ENCODE results near the gene CLGN. TPM values are rescaled to one million over a fixed set of nuclear protein-coding genes. Genes with fewer than 3 reads are reported as not detected.
A peak's percentile ranks its signal among the peaks of the same experiment; 100 is the strongest.
"Not testable (repeated sequence)": the region's sequence is repeated elsewhere in the genome, so short reads cannot be mapped to it uniquely, and the experiment has no call there.

CLGN gene
- total RNA-seq, 2 experiments from 2014 or later = 0.10 TPM; not detected in 1

GRCh38 chr4:140426610-140427105 is 790 bp downstream of the CLGN start:
- Mint-ChIP-seq H3K36me3 (no peaks in the 10 kb centered on the region), H3K27ac (no peak overlapping the region), H3K4me3 (peak overlapping the region; percentile 48), H3K27me3 (peaks cover 43% of the 10 kb centered on the region), H3K9me3 (no peaks in the 10 kb centered on the region), H3K4me1 (ENCODE audit: low read depth) (peaks cover 6% of the 10 kb centered on the region)
- no peak for DNase-seq
- POLR2A ChIA-PET = no interaction called here
- intact Hi-C loops (cut with micrococcal nuclease) = no loop called here
- CTCF ChIA-PET = interaction anchor here (3.6 kb wide), 1 partner anchor 53 kb away, joined by 14 read pairs; the partner anchor contains the start of gene SCOC

DNA sequence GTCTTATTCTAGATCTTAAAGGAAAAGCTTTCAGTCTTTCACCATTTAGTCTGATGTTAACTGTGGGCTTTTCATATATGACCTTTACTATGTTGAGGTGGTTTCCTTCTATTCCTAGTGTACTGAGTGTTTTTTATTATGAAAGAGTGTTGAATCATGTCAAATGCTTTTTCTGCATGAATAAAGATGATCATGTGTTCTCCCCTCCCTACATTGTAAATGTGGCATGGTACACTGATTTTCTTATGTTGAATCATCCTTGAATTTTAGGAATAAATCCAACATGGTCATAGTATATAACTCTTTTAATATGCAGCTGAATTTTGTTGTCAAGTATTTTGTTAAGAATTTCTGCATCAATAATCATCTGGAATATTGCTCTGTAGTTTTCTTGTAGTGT is 4.3 kb downstream of the CLGN start:
- Mint-ChIP-seq H3K36me3 (no peaks in the 10 kb centered on the region), H3K27me3 (peaks cover 35% of the 10 kb centered on the region), H3K27ac (no peak overlapping the region), H3K9me3 (no peaks in the 10 kb centered on the region), H3K4me3 (no peak overlapping the region), H3K4me1 (ENCODE audit: low read depth) (peaks cover 6% of the 10 kb centered on the region)
- DNase-seq = no peak
- intact Hi-C loops (cut with micrococcal nuclease) = no loop called here
- ChIA-PET CTCF (no interaction called here), POLR2A (no interaction called here)

DNA sequence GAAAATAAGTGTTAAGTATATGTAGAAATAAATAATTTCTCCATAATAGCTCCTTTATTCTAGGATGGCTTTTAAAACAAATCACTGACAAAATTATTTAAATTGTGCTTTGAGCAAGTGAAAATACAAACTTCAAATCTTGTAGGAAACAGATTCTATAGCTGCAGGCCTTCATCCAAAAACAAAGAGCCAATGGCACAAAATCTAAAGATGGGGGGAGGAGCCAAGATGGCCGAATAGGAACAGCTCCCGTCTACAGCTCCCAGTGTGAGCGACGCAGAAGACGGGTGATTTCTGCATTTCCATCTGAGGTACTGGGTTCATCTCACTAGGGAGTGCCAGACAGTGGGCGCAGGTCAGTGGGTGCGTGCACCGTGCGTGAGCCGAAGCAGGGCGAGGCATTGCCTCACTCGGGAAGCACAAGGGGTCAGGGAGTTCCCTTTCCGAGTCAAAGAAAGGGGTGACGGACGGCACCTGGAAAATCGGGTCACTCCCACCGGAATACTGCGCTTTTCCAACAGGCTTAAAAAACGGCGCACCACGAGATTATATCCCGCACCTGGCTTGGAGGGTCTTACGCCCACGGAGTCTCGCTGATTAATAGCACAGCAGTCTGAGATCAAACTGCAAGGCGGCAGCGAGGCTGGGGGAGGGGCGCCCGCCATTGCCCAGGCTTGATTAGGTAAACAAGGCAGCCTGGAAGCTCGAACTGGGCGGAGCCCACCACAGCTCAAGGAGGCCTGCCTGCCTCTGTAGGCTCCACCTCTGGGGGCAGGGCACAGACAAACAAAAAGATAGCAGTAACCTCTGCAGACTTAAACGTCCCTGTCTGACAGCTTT is 14.1 kb downstream of the CLGN start:
- H3K9me3 Mint-ChIP-seq; DNase-seq; H3K27ac Mint-ChIP-seq; H3K4me1 Mint-ChIP-seq (ENCODE audit: low read depth); intact Hi-C loops (cut with micrococcal nuclease); H3K36me3 Mint-ChIP-seq; H3K4me3 Mint-ChIP-seq; CTCF ChIA-PET; POLR2A ChIA-PET; H3K27me3 Mint-ChIP-seq: not testable (repeated sequence)

DNA sequence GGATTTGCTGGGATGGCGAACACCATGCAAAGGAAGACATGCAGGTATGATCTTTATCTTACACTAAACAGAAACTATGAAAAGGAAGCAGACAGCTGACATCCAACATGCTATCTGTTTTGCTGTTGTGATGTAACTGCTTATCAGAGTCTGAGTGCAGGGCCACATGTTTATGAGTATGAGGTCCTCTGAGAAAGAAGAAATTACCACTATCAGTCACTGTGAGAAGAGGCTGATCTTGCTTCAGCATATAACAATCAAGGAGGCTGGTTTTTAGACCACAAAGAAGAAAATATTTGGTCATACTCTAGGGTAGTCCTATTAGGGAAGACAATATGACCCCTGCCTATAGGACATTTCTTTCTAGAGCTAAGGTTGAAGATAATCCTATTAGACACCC is 18.5 kb downstream of the CLGN start:
- CTCF ChIA-PET = no interaction called here
- DNase-seq = no peak

DNA sequence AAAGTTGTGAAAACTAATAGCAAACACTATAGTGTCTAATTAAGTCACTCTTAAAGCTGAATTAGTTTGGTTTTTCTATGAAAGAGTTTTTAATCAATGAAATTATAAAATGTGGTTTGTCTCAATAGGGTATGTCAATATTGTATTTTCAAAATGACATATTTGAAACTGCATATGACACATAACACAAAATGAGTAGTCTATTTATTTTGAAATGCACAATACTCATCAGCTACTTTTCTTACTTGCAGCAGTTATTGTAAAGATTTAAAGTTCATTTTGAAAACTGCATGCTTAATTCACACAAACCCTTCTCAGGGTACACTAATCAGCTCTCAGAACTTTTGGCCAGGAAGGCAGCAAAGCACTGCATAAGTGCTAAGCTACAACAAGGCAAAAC is 21.2 kb downstream of the CLGN start:
- Mint-ChIP-seq H3K4me3 (no peak overlapping the region), H3K36me3 (no peaks in the 10 kb centered on the region), H3K27ac (no peak overlapping the region), H3K9me3 (no peaks in the 10 kb centered on the region), H3K4me1 (ENCODE audit: low read depth) (no peaks in the 10 kb centered on the region), H3K27me3 (peaks cover 8% of the 10 kb centered on the region)
- ChIA-PET POLR2A (no interaction called here), CTCF (interaction anchor here (1.6 kb wide), 1 partner anchor 34 kb away, joined by 6 read pairs; no protein-coding TSS in a partner anchor)
- no peak for DNase-seq
- intact Hi-C loops (cut with micrococcal nuclease) = no loop called here

More for the DNA sequence above, 18.5 kb downstream of the CLGN start:
- intact Hi-C loops (cut with micrococcal nuclease) = no loop called here
- H3K4me1 Mint-ChIP-seq (ENCODE audit: low read depth) = no peaks in the 10 kb centered on the region
- no peaks in the 10 kb centered on the region for H3K36me3 Mint-ChIP-seq
- H3K9me3 Mint-ChIP-seq = no peaks in the 10 kb centered on the region
- peaks cover 12% of the 10 kb centered on the region for H3K27me3 Mint-ChIP-seq
- H3K4me3 Mint-ChIP-seq = no peak overlapping the region
- POLR2A ChIA-PET = no interaction called here
- H3K27ac Mint-ChIP-seq = no peak overlapping the region

GRCh38 chr4:140400111-140400510 is 27.3 kb downstream of the CLGN start:
- peaks cover 8% of the 10 kb centered on the region for H3K27me3 Mint-ChIP-seq
- ChIA-PET POLR2A (no interaction called here), CTCF (no interaction called here)
- no peak for DNase-seq
- no peaks in the 10 kb centered on the region for H3K9me3 Mint-ChIP-seq
- H3K27ac Mint-ChIP-seq = no peak overlapping the region
- no peaks in the 10 kb centered on the region for H3K4me1 Mint-ChIP-seq (ENCODE audit: low read depth)
- H3K4me3 Mint-ChIP-seq = no peak overlapping the region
- no peaks in the 10 kb centered on the region for H3K36me3 Mint-ChIP-seq
- intact Hi-C loops (cut with micrococcal nuclease) = no loop called here

- intact Hi-C loops (cut with micrococcal nuclease) = no loop called here
- ChIA-PET POLR2A (no interaction called here), CTCF (no interaction called here)
- H3K27ac Mint-ChIP-seq = no peak overlapping the region
- H3K4me3 Mint-ChIP-seq = no peak overlapping the region
- H3K4me1 Mint-ChIP-seq (ENCODE audit: low read depth) = no peaks in the 10 kb centered on the region
- H3K36me3 Mint-ChIP-seq = no peaks in the 10 kb centered on the region
- no peak for DNase-seq
- H3K9me3 Mint-ChIP-seq = no peaks in the 10 kb centered on the region
- H3K27me3 Mint-ChIP-seq = peaks cover 8% of the 10 kb centered on the region
Observed at GRCh38 chr4:140395668-140396067, 31.8 kb downstream of the CLGN start.

- Mint-ChIP-seq H3K4me1 (ENCODE audit: low read depth) (no peaks in the 10 kb centered on the region), H3K36me3 (no peaks in the 10 kb centered on the region), H3K4me3 (no peak overlapping the region), H3K27ac (no peak overlapping the region), H3K27me3 (no peaks in the 10 kb centered on the region), H3K9me3 (no peaks in the 10 kb centered on the region)
- intact Hi-C loops (cut with micrococcal nuclease) = no loop called here
- POLR2A ChIA-PET = no interaction called here
- no peak for DNase-seq
- CTCF ChIA-PET = interaction anchor here (1.0 kb wide), 1 partner anchor 28 kb away, joined by 3 read pairs; no protein-coding TSS in a partner anchor
Observed at GRCh38 chr4:140388015-140388414, 39.4 kb downstream of the CLGN start.

DNA sequence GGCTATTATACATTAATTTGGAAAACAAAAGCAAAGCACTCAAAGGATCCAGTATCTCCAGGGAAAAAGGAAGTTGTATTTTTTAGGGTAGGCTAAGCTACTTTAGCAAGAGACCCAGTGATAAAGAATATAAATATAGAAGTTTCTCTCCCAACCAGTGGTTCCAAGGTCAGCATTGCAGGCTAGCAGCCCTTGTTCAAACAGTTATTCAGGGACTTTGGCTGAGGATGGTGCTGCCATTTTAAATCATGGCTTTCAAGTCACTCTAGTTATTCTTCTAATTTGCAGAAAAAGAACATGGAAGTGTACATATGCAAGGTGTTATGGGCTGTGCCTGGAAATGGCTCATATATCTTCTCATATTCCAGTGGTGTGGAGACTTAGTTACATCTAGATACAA is 44.7 kb downstream of the CLGN start:
- Mint-ChIP-seq H3K27ac (no peak overlapping the region), H3K9me3 (no peaks in the 10 kb centered on the region), H3K4me3 (no peak overlapping the region), H3K27me3 (no peaks in the 10 kb centered on the region), H3K36me3 (peaks cover 9% of the 10 kb centered on the region), H3K4me1 (ENCODE audit: low read depth) (no peaks in the 10 kb centered on the region)
- DNase-seq = no peak
- CTCF ChIA-PET = interaction anchor here (1.3 kb wide), 1 partner anchor 23 kb away, joined by 6 read pairs; no protein-coding TSS in a partner anchor
- intact Hi-C loops (cut with micrococcal nuclease) = no loop called here
- POLR2A ChIA-PET = no interaction called here

GRCh38 chr4:140374130-140374477 is 53.3 kb downstream of the CLGN start:
- Mint-ChIP-seq H3K4me3 (no peak overlapping the region), H3K9me3 (no peaks in the 10 kb centered on the region), H3K27me3 (no peaks in the 10 kb centered on the region), H3K27ac (no peak overlapping the region), H3K36me3 (no peaks in the 10 kb centered on the region), H3K4me1 (ENCODE audit: low read depth) (peaks cover 32% of the 10 kb centered on the region)
- ChIA-PET CTCF (interaction anchor here (1.1 to 6.6 kb wide), 7 partner anchors 11 to 510 kb away, joined by 3 to 72 read pairs (median 6); partner anchors contain the start of genes CLGN and ELMOD2), POLR2A (no interaction called here)
- intact Hi-C loops (cut with micrococcal nuclease) = loop anchor here (5.0 to 10.0 kb wide), 5 partner anchors 122 to 817 kb away; partner anchors contain the start of genes MAML3 and SETD7
- DNase-seq = no peak

- intact Hi-C loops (cut with micrococcal nuclease) = loop anchor here (1.0 to 10.0 kb wide), 10 partner anchors 15 to 1263 kb away; partner anchors contain the start of genes ELMOD2, IL15, MAML3 and RAB33B
- CTCF ChIA-PET = interaction anchor here (0.8 to 6.6 kb wide), 14 partner anchors 10 to 717 kb away, joined by 3 to 72 read pairs (median 4); partner anchors contain the start of genes CLGN and ELMOD2
- Mint-ChIP-seq H3K4me3 (no peak within 1 kb of the TSS), H3K27ac (no peak within 1 kb of the TSS), H3K27me3 (no peaks in the 10 kb centered on the region), H3K4me1 (ENCODE audit: low read depth) (peaks cover 32% of the 10 kb centered on the region), H3K36me3 (no peaks in the 10 kb centered on the region), H3K9me3 (no peaks in the 10 kb centered on the region)
- peak; percentile 99 for DNase-seq
- POLR2A ChIA-PET = interaction anchor here (1.4 kb wide), 1 partner anchor 150 kb away, joined by 3 read pairs; no protein-coding TSS in a partner anchor
Observed at GRCh38 chr4:140373328-140374129, 53.9 kb downstream of the CLGN start, which contains the start of gene SCOC. Gene SCOC (plus strand): TSS chr4:140373646. CDS start chr4:140379171, 5,525 bp downstream.
